Activated B cell treated with CpG ODN at 0.5 μM for 24 hours (primary cell): ENCODE measurements around the gene SGK1. TPM values are rescaled to one million over a fixed set of nuclear protein-coding genes. Genes with fewer than 3 reads are reported as not detected.
A peak's percentile ranks its signal among the peaks of the same experiment; 100 is the strongest.

Experiments used
- ATAC-seq: fragments of 200-7000 bp; cut with Tn5 transposase; one replicate; pipeline ENCODE4 v1.10.0; 2021; ENCODE audit warnings: low read depth, mild to moderate bottlenecking, moderate library complexity
- CTCF ChIA-PET: fragments of 350-600 bp; sonication (Branson Sonifier 250); formaldehyde crosslinking; loops from one replicate; lab custom pipeline; 2021; ENCODE audit warnings: antibody characterized with exemption; lab: Charles Lee
- POLR2A ChIA-PET: fragments of 350-600 bp; sonication (Branson Sonifier 250); formaldehyde crosslinking; loops from one replicate; lab custom pipeline; 2021; ENCODE audit warnings: antibody characterized with exemption; lab: Charles Lee
- DNase-seq: peaks from one replicate; pipeline ENCODE4 v3.0.0; 2022
- H3K27ac Mint-ChIP-seq: one replicate; pipeline ENCODE4 v1.8.0; 2020; ENCODE audit warnings: mixed read lengths
- H3K27me3 Mint-ChIP-seq: one replicate; pipeline ENCODE4 v1.8.0; 2021; ENCODE audit warnings: mixed read lengths
- H3K36me3 Mint-ChIP-seq: one replicate; pipeline ENCODE4 v1.8.0; 2021; ENCODE audit warnings: low read depth, mixed read lengths
- H3K4me1 Mint-ChIP-seq: one replicate; pipeline ENCODE4 v1.8.0; 2021; ENCODE audit warnings: mixed read lengths
- H3K4me3 Mint-ChIP-seq: one replicate; pipeline ENCODE4 v1.8.0; 2020; ENCODE audit warnings: mild to moderate bottlenecking, mixed read lengths
- H3K9me3 Mint-ChIP-seq: one replicate; pipeline ENCODE4 v1.8.0; 2020; ENCODE audit warnings: mixed read lengths
- intact Hi-C: fragments of 100-400 bp; cut with micrococcal nuclease; formaldehyde crosslinking; loops from one replicate; pipeline ENCODE4 v1.15.1; 2024
- total RNA-seq: library from RNA; stranded (reverse); gene quantifications from 2 replicates; pipeline ENCODE4 v1.2.3, GENCODE V29; 2022
- TF ChIP-seq, protein P1 (sequence below): fragments of 200-600 bp; IDR thresholded peaks from one replicate; pipeline ENCODE4 v1.8.0; 2022; ENCODE audit warnings: antibody characterized with exemption, mild to moderate bottlenecking

The SGK1 gene
- total RNA-seq, 1 donor from 2014 or later = 36.2 TPM

DNA sequence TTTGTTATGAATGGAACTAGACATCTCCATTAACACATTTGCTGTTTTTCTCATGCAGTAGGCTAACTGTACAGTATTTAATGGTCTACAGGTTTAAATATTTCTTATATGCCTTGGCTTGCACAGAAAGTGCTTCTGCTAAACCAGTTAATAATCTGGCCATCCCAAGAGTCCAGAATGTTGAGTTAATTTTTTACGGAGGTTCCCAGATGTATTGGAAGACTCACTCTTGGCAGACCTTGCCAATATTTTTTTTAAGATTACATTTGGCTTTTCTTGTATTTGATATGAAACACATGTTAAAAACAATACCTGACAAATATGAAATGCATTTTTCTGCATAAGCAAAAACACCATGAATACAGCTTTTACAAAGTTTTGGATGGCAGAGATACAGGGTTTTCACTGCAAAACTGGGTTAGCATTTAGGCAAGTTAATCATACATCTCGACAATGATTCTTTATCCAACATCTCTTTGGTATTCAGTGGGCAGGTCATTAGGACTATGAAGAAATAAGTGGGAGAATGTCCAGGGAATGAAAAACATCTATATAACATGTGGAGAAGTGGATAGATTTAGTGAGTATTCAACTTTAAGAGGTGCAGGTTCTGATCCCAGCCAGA, 94.0 kb downstream of the SGK1 start:
- H3K27me3 Mint-ChIP-seq = no peaks in the 10 kb centered on the region
- ChIA-PET CTCF (no interaction called here), POLR2A (interaction anchor here (0.6 kb wide), 1 partner anchor 20 kb away, joined by 6 read pairs; no protein-coding TSS in a partner anchor)
- H3K9me3 Mint-ChIP-seq = no peaks in the 10 kb centered on the region
- TF ChIP-seq, protein P1, sequence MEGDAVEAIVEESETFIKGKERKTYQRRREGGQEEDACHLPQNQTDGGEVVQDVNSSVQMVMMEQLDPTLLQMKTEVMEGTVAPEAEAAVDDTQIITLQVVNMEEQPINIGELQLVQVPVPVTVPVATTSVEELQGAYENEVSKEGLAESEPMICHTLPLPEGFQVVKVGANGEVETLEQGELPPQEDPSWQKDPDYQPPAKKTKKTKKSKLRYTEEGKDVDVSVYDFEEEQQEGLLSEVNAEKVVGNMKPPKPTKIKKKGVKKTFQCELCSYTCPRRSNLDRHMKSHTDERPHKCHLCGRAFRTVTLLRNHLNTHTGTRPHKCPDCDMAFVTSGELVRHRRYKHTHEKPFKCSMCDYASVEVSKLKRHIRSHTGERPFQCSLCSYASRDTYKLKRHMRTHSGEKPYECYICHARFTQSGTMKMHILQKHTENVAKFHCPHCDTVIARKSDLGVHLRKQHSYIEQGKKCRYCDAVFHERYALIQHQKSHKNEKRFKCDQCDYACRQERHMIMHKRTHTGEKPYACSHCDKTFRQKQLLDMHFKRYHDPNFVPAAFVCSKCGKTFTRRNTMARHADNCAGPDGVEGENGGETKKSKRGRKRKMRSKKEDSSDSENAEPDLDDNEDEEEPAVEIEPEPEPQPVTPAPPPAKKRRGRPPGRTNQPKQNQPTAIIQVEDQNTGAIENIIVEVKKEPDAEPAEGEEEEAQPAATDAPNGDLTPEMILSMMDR = no peak
- intact Hi-C loops = no loop called here
- no peaks in the 10 kb centered on the region for H3K4me1 Mint-ChIP-seq
- DNase-seq = no peak
- no peaks in the 10 kb centered on the region for H3K36me3 Mint-ChIP-seq
- no peak overlapping the region for H3K27ac Mint-ChIP-seq
- ATAC-seq = no peak
- H3K4me3 Mint-ChIP-seq = no peak overlapping the region

GRCh38 chr6:134221250-134221649, 96.7 kb downstream of the SGK1 start:
- no peaks in the 10 kb centered on the region for H3K36me3 Mint-ChIP-seq
- H3K27ac Mint-ChIP-seq = no peak overlapping the region
- peaks cover 6% of the 10 kb centered on the region for H3K9me3 Mint-ChIP-seq

DNA sequence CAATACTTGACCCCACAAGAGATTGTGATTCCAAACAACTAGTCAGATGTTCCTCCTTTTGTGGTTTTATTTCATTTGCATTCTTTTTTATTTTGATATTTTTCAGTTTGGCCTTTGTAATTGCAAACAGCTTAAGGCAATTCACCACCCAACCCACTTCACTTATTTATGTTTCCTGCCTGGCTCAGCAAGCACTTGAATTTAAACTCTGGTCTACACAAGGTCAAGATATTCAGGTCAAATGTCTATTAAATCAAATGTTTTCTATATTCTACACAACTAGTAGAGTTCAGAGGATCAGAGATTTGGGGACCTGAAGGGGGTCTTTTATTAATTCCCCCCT, 100.1 kb downstream of the SGK1 start:
- peak overlapping the region; percentile 78 for H3K27ac Mint-ChIP-seq

More at GRCh38 chr6:134221250-134221649, 96.7 kb downstream of the SGK1 start:
- Mint-ChIP-seq H3K4me3 (no peak overlapping the region), H3K27me3 (no peaks in the 10 kb centered on the region), H3K4me1 (peaks cover 17% of the 10 kb centered on the region)
- no peak for DNase-seq
- TF ChIP-seq, protein P1 = no peak
- POLR2A ChIA-PET = interaction anchor here (0.7 to 1.2 kb wide), 3 partner anchors 18 to 31 kb away, joined by 3 to 6 read pairs (median 4); no protein-coding TSS in a partner anchor
- no peak for ATAC-seq
- CTCF ChIA-PET = no interaction called here
- intact Hi-C loops = no loop called here

GRCh38 chr6:134217105-134217797, 100.7 kb downstream of the SGK1 start:
- H3K4me3 Mint-ChIP-seq = peak overlapping the region; percentile 11
- POLR2A ChIA-PET = interaction anchor here (0.5 to 1.5 kb wide), 4 partner anchors 11 to 246 kb away, joined by 3 to 5 read pairs (median 4); no protein-coding TSS in a partner anchor

More for the DNA sequence above, 100.1 kb downstream of the SGK1 start:
- intact Hi-C loops = loop anchor here (5.0 kb wide), 1 partner anchor 40 kb away; no protein-coding TSS in a partner anchor
- H3K4me1 Mint-ChIP-seq = peaks cover 28% of the 10 kb centered on the region
- DNase-seq (no peak), ATAC-seq (no peak)
- H3K36me3 Mint-ChIP-seq = no peaks in the 10 kb centered on the region
- peaks cover 6% of the 10 kb centered on the region for H3K9me3 Mint-ChIP-seq
- no peaks in the 10 kb centered on the region for H3K27me3 Mint-ChIP-seq
- POLR2A ChIA-PET = interaction anchor here (0.5 kb wide), 1 partner anchor 246 kb away, joined by 5 read pairs; no protein-coding TSS in a partner anchor
- no peak overlapping the region for H3K4me3 Mint-ChIP-seq
- TF ChIP-seq, protein P1 = no peak
- CTCF ChIA-PET = interaction anchor here (1.4 kb wide), 1 partner anchor 423 kb away, joined by 3 read pairs; no protein-coding TSS in a partner anchor

More at GRCh38 chr6:134217105-134217797, 100.7 kb downstream of the SGK1 start:
- TF ChIP-seq, protein P1 = no peak
- Mint-ChIP-seq H3K27me3 (no peaks in the 10 kb centered on the region), H3K36me3 (no peaks in the 10 kb centered on the region), H3K4me1 (peaks cover 28% of the 10 kb centered on the region), H3K9me3 (peaks cover 6% of the 10 kb centered on the region), H3K27ac (peak overlapping the region; percentile 78)
- no peak for ATAC-seq
- no peak for DNase-seq
- CTCF ChIA-PET = interaction anchor here (1.4 kb wide), 1 partner anchor 424 kb away, joined by 3 read pairs; no protein-coding TSS in a partner anchor
- intact Hi-C loops = loop anchor here (5.0 kb wide), 1 partner anchor 40 kb away; no protein-coding TSS in a partner anchor
